CD4-positive, alpha-beta T cell (primary cell): ENCODE results near the gene MOGAT2. TPM values are rescaled to one million over a fixed set of nuclear protein-coding genes. Genes with fewer than 3 reads are reported as not detected.

Experiments
- ATAC-seq: fragments of 200-7000 bp; cut with Tn5 transposase; one replicate; pipeline ENCODE4 v1.10.0; 2022; ENCODE audit warnings: mild to moderate bottlenecking; ENCODE audit not compliant: poor library complexity
- CTCF ChIA-PET: fragments of 350-600 bp; sonication (Branson Sonifier 250); formaldehyde crosslinking; loops from one replicate; lab custom pipeline; 2021; ENCODE audit warnings: antibody characterized with exemption, inconsistent platforms; lab: Charles Lee
- POLR2A ChIA-PET: fragments of 350-600 bp; sonication (Branson Sonifier 250); formaldehyde crosslinking; loops from one replicate; lab custom pipeline; 2021; ENCODE audit warnings: antibody characterized with exemption, inconsistent platforms; lab: Charles Lee
- DNase-seq, 14 experiments: peaks; one replicate each; pipeline ENCODE4 v3.0.0-alpha.2; 2013 to 2020; ENCODE audit warnings: mixed read lengths in 2 of 14
- H3K27ac ChIP-seq, 2 donors: one replicate each; pipeline versions ENCODE4 v1.5.1 to v1.7.0; 2013; ENCODE audit warnings: low read length in 2 of 2, low read depth in 1 of 2, mild to moderate bottlenecking in 1 of 2
- H3K27me3 ChIP-seq, 2 experiments: 1 replicate in 1 of 2; 2 replicates in 1 of 2; pipeline versions ENCODE4 v1.6.1 to v1.7.0; 2013; ENCODE audit warnings: low read length in 2 of 2, control low read depth in 1 of 2, mild to moderate bottlenecking in 1 of 2, moderate library complexity in 1 of 2; ENCODE audit not compliant: insufficient read depth in 2 of 2, control insufficient read depth in 1 of 2
- H3K36me3 ChIP-seq: one replicate; pipeline ENCODE4 v1.6.1; 2013; ENCODE audit warnings: low read length, control low read depth; ENCODE audit not compliant: insufficient read depth
- H3K4me1 ChIP-seq: one replicate; pipeline ENCODE4 v1.6.1; 2013; ENCODE audit warnings: low read length, control low read depth; ENCODE audit not compliant: insufficient read depth
- H3K4me3 ChIP-seq: one replicate; pipeline ENCODE4 v1.5.1; 2013; ENCODE audit warnings: mild to moderate bottlenecking, low read length, moderate library complexity
- H3K9me3 ChIP-seq, 2 experiments: 1 replicate in 1 of 2; 2 replicates in 1 of 2; pipeline versions ENCODE4 v1.6.1 to v1.7.0; 2013; ENCODE audit warnings: low read length in 2 of 2, mild to moderate bottlenecking in 2 of 2, control low read depth in 1 of 2, moderate library complexity in 1 of 2; ENCODE audit not compliant: control insufficient read depth in 1 of 2, insufficient read depth in 1 of 2
- H3K27ac Mint-ChIP-seq: one replicate; pipeline ENCODE4 v1.8.0; 2020; ENCODE audit warnings: mixed read lengths
- H3K27me3 Mint-ChIP-seq: one replicate; pipeline ENCODE4 v1.8.0; 2021; ENCODE audit warnings: mixed read lengths
- H3K36me3 Mint-ChIP-seq: one replicate; pipeline ENCODE4 v1.8.0; 2021; ENCODE audit warnings: low read depth, mixed read lengths
- H3K4me1 Mint-ChIP-seq: one replicate; pipeline ENCODE4 v1.8.0; 2021; ENCODE audit warnings: low read depth, mixed read lengths
- H3K4me3 Mint-ChIP-seq: one replicate; pipeline ENCODE4 v1.8.0; 2020; ENCODE audit warnings: mild to moderate bottlenecking, mixed read lengths
- H3K9me3 Mint-ChIP-seq: one replicate; pipeline ENCODE4 v1.8.0; 2020; ENCODE audit warnings: mixed read lengths
- CTCF ChIP-seq: fragments of 200-600 bp; IDR thresholded peaks from one replicate; pipeline ENCODE4 v1.8.0; 2022; ENCODE audit warnings: antibody characterized with exemption, mild to moderate bottlenecking
- intact Hi-C, 2 experiments: fragments of 100-400 bp; cut with DNase I in 1 of 2; cut with micrococcal nuclease in 1 of 2; formaldehyde crosslinking; loops; one replicate each; pipeline versions ENCODE4 v1.15.1 to v1.9.0; 2023 to 2025; cut with DNase I, micrococcal nuclease
- total RNA-seq, 174 experiments: library from RNA in 2 of 174; stranded (reverse) in 2 of 174; gene quantifications; one replicate each; pipeline ENCODE4 v1.2.3 and lab custom pipeline; 2021 to 2026

MOGAT2 gene
- total RNA-seq, 2 experiments from 2014 or later = not detected

- Mint-ChIP-seq H3K4me1 (peaks cover 8% of the 10 kb centered on the region), H3K9me3 (no peaks in the 10 kb centered on the region), H3K27me3 (peaks cover 21% of the 10 kb centered on the region), H3K27ac (no peak overlapping the region), H3K36me3 (no peaks in the 10 kb centered on the region), H3K4me3 (no peak overlapping the region)
- DNase-seq = no peak
- Histone ChIP-seq H3K27me3 (peaks cover 3 to 4% of the 10 kb centered on the region in 2 experiments), H3K4me3 (no peak overlapping the region), H3K36me3 (no peaks in the 10 kb centered on the region), H3K4me1 (peaks cover 8% of the 10 kb centered on the region), H3K9me3 (no peaks in the 10 kb centered on the region), H3K27ac (no peak overlapping the region)
- ChIA-PET CTCF (no interaction called here), POLR2A (no interaction called here)
- TF ChIP-seq CTCF = no peak
- ATAC-seq = no peak
- intact Hi-C loops = loop anchor here in 1 of 2 experiments (10.0 kb wide), 1 partner anchor 611 kb away; no protein-coding TSS in a partner anchor
Observed at GRCh38 chr11:75703695-75704237, 13.9 kb upstream of the MOGAT2 start.

- H3K4me3 Mint-ChIP-seq = no peak overlapping the region
Observed at GRCh38 chr11:75705541-75705940, 12.1 kb upstream of the MOGAT2 start.

GRCh38 chr11:75706260-75706729 lies 11.3 kb upstream of the MOGAT2 start:
- DNase-seq (peak; percentile 34 to 85 (median 51)), ATAC-seq (peak; percentile 72)
- Histone ChIP-seq H3K27ac (no peak overlapping the region), H3K4me3 (no peak overlapping the region), H3K4me1 (peaks cover 8% of the 10 kb centered on the region), H3K9me3 (no peaks in the 10 kb centered on the region), H3K27me3 (peaks cover 0 to 3% of the 10 kb centered on the region in 2 experiments), H3K36me3 (no peaks in the 10 kb centered on the region)
- intact Hi-C loops = loop anchor here in 1 of 2 experiments (5.0 to 10.0 kb wide), 2 partner anchors 161 to 609 kb away; no protein-coding TSS in a partner anchor
- Mint-ChIP-seq H3K27me3 (no peaks in the 10 kb centered on the region), H3K4me1 (peaks cover 8% of the 10 kb centered on the region), H3K9me3 (no peaks in the 10 kb centered on the region), H3K27ac (no peak overlapping the region), H3K36me3 (no peaks in the 10 kb centered on the region), H3K4me3 (no peak overlapping the region)
- peak; percentile 96 for TF ChIP-seq CTCF
- CTCF ChIA-PET = interaction anchor here (0.7 to 1.1 kb wide), 8 partner anchors 8 to 31 kb away, joined by 3 to 4 read pairs (median 3); no protein-coding TSS in a partner anchor
- POLR2A ChIA-PET = no interaction called here

More at GRCh38 chr11:75705541-75705940, 12.1 kb upstream of the MOGAT2 start:
- ChIA-PET POLR2A (no interaction called here), CTCF (interaction anchor here (0.7 to 1.1 kb wide), 8 partner anchors 8 to 32 kb away, joined by 3 to 4 read pairs (median 3); no protein-coding TSS in a partner anchor)
- intact Hi-C loops = loop anchor here in 1 of 2 experiments (5.0 to 10.0 kb wide), 2 partner anchors 162 to 609 kb away; no protein-coding TSS in a partner anchor
- Histone ChIP-seq H3K36me3 (no peaks in the 10 kb centered on the region), H3K9me3 (no peaks in the 10 kb centered on the region), H3K27ac (no peak overlapping the region), H3K4me3 (no peak overlapping the region), H3K27me3 (peaks cover 0 to 3% of the 10 kb centered on the region in 2 experiments), H3K4me1 (peaks cover 8% of the 10 kb centered on the region)
- H3K4me1 Mint-ChIP-seq = peaks cover 8% of the 10 kb centered on the region
- DNase-seq = no peak
- peaks cover 4% of the 10 kb centered on the region for H3K27me3 Mint-ChIP-seq
- no peaks in the 10 kb centered on the region for H3K36me3 Mint-ChIP-seq
- no peak for TF ChIP-seq CTCF
- no peak for ATAC-seq
- H3K9me3 Mint-ChIP-seq = no peaks in the 10 kb centered on the region
- H3K27ac Mint-ChIP-seq = no peak overlapping the region
